GM12873 (cell line): Measurements from ENCODE around the gene STEAP2.

Source experiments
- TF ChIP-seq, protein P1 (sequence below): IDR thresholded peaks from 2 replicates; pipeline ENCODE4 v1.5.1; 2012; ENCODE audit warnings: low read depth, mild to moderate bottlenecking, moderate library complexity, low read length, control low read depth; ENCODE audit not compliant: insufficient read depth; ENCODE audit errors: missing control alignments

Gene STEAP2

DNA sequence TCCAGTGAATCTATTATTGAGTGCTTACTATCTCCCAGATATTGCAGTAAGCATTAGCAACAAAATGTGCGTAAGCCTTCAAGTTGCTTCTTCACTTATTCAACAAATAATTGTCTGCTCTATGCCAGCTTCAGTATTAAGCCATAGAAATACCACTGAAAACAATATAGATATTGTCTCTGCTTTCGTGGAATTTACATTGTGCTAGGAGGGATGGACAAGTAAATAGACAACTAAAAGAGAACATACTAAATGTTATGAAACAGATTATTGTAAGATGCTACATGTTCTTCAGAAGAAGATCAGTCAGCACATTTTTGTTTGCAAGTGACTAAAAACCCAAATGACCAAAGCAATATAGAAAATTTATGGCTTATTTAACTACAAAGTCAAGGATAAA, 60.7 kb downstream of the STEAP2 start:
- TF ChIP-seq, protein P1, sequence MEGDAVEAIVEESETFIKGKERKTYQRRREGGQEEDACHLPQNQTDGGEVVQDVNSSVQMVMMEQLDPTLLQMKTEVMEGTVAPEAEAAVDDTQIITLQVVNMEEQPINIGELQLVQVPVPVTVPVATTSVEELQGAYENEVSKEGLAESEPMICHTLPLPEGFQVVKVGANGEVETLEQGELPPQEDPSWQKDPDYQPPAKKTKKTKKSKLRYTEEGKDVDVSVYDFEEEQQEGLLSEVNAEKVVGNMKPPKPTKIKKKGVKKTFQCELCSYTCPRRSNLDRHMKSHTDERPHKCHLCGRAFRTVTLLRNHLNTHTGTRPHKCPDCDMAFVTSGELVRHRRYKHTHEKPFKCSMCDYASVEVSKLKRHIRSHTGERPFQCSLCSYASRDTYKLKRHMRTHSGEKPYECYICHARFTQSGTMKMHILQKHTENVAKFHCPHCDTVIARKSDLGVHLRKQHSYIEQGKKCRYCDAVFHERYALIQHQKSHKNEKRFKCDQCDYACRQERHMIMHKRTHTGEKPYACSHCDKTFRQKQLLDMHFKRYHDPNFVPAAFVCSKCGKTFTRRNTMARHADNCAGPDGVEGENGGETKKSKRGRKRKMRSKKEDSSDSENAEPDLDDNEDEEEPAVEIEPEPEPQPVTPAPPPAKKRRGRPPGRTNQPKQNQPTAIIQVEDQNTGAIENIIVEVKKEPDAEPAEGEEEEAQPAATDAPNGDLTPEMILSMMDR = no peak

DNA sequence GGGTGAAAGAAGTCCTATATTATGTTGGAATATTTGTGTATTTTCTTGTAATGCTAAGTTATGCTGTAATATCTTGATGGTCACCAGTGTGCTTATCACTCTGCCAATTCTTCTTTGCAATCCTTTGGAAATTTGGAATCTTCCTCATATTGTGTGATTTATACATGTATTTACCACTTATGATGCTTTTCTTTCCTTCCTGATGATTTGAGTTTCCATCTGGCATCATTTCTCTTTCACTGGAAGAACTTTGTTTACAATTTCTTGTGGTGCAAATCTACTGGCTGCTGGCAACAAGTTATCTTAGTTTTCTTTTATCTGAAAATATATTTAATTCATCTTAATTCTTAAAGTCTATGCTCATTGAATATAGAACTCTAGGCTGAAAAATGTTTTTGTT, 62.6 kb downstream of the STEAP2 start:
- TF ChIP-seq, protein P1 = no peak

DNA sequence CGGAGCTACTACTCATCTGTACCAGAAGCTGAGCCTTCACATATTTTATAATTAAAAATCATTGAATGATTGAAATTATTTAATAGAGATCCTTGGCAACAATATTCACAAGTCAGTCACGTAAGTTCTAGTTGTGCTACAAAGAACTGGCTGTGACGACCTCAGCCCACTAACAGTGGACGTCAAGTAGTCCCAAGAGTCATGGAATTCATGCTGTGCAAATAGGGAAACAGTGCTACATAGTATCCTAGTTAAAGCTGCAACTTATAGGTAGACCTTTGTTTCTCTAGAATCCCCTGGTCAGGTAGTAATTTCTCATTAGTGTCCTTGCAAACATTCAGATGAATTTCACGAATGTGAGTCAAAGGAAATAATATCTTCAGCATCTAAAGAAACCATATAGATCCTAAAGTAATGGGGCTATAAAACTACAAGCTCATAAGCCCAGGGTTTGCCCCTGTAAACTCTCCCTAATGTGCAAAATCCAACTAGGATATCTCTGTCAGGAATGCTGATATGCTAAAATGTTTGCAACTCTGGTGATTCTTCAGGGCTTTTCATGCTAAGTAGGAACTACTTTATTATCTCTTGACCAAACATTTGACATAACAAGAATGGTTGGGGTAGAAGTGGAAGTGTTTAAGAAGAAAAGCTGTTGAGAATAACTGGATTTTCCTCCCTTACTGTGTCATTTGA, 64.6 kb downstream of the STEAP2 start:
- TF ChIP-seq, protein P1 = no peak
